Breast epithelium (tissue), 3 donors: Measurements from ENCODE around the gene SANBR.

Experiments
- CTCF ChIP-seq, 3 donors: fragments of 450-650 bp; IDR thresholded peaks; one replicate each; pipeline ENCODE4 v1.5.1; 2016 to 2017; ENCODE audit warnings: antibody characterized with exemption in 3 of 3, mild to moderate bottlenecking in 3 of 3, moderate library complexity in 3 of 3
- POLR2A ChIP-seq: fragments of 450-650 bp; IDR thresholded peaks from one replicate; pipeline ENCODE4 v1.6.1; 2016; ENCODE audit warnings: antibody characterized with exemption, mild to moderate bottlenecking, moderate library complexity
- POLR2AphosphoS5 ChIP-seq, 3 donors: sonication (generic); formaldehyde crosslinking; IDR thresholded peaks; one replicate each; pipeline ENCODE4 v1.6.1; 2017; ENCODE audit warnings: antibody characterized with exemption in 3 of 3

DNA sequence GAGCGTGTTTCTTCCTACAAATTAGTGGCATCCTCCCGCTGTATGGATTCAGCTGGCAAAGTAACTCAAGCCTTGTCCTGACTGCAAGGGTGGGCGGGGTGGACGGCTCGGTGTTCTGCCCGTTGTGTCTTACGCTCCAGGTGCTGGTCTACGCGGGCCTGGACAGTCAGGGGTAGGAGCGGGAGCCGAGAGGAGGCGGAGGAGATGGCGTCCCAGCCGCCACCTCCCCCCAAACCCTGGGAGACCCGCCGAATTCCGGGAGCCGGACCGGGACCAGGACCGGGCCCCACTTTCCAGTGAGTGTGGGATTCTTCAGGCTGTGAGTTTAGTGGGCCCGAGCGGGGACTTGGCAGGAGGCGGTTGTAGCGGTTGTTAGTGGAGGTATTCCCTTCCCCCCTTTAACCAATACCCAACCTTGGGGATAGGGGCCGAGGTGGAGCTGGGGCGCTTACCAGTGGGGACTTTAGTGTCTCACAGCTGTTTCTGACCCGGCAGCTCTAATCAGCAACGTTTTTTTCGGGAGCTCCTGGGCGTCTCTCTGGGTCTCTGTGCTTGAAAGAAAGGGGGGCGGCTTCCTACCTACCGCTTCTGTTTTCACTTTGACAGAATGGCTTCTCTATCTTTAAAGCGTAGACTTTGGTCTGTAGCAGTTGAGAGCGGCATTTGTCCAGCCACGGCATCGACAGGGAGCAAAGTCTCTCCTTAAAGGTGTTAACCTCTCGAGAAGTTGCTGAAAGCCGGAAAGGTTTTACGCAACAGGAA lies 47.9 kb upstream of the SANBR start, which contains the start of the genes PEX13 and PUS10:
- no peak for TF ChIP-seq POLR2AphosphoS5 (IDR thresholded peaks at IDR 0.05)
- peak; percentile 32 for TF ChIP-seq POLR2A
- TF ChIP-seq CTCF (IDR thresholded peaks at IDR 0.05), result no peak
